ENCODE data around the gene KLF1.
A peak's percentile ranks its signal among the peaks of the same experiment; 100 is the strongest.

The KLF1 gene

DNA sequence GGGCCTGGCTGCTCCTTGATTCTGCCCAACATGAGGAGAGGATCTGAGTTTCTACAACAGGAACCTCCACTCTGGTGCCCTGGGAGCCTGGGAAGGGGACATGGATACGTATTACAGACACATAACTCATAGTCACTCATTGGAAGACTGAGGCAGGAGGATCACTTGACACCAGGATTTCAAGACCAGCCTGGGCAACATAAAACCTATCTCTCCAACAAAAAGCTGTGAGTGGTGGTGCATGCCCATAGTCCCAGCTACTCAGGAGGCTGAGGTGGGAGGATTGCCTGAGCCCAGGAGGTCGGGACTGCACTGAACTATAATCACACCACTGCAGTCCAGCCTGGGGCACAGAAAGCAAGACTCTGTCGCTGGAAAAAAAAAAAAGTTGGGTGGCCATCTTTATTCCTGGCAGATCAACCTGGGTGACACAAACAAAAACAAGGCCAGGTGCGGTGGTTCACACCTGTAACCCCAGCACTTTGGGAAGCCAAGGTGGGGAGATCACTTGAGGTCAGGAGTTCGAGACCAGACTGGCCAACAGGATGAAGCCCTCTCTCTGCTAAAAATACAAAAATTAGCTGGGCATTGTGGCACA, 1.1 kb upstream of the KLF1 start:
- no peak overlapping the region for H3K4me3 ChIP-seq (ENCODE audit: low read length)
- no peak for DNase-seq (ENCODE audit: low read depth)
- TF ChIP-seq, protein P1, sequence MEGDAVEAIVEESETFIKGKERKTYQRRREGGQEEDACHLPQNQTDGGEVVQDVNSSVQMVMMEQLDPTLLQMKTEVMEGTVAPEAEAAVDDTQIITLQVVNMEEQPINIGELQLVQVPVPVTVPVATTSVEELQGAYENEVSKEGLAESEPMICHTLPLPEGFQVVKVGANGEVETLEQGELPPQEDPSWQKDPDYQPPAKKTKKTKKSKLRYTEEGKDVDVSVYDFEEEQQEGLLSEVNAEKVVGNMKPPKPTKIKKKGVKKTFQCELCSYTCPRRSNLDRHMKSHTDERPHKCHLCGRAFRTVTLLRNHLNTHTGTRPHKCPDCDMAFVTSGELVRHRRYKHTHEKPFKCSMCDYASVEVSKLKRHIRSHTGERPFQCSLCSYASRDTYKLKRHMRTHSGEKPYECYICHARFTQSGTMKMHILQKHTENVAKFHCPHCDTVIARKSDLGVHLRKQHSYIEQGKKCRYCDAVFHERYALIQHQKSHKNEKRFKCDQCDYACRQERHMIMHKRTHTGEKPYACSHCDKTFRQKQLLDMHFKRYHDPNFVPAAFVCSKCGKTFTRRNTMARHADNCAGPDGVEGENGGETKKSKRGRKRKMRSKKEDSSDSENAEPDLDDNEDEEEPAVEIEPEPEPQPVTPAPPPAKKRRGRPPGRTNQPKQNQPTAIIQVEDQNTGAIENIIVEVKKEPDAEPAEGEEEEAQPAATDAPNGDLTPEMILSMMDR (conservative IDR thresholded peaks at IDR 0.05; ENCODE audit: low read depth, low read length) = no peak

DNA sequence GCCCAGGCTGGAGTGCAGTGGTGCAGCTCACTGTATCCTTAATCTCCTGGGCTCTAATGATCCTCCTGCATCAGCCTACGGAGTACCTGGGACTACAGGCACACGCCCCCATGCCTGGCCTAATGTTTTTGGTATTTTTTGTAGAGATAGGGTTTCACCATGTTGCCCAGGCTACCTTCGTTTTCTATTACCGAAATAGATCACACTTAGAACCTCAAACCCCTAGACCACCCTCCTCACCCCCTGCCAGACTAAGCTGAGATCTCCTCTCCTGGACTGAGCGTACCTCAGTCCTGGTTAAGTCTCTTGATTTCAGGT, 391 bp downstream of the KLF1 start:
- DNase-seq (ENCODE audit: low read depth) = no peak
- TF ChIP-seq, protein P1 (conservative IDR thresholded peaks at IDR 0.05; ENCODE audit: low read depth, low read length) = no peak
- H3K4me3 ChIP-seq (ENCODE audit: low read length) = no peak overlapping the region

DNA sequence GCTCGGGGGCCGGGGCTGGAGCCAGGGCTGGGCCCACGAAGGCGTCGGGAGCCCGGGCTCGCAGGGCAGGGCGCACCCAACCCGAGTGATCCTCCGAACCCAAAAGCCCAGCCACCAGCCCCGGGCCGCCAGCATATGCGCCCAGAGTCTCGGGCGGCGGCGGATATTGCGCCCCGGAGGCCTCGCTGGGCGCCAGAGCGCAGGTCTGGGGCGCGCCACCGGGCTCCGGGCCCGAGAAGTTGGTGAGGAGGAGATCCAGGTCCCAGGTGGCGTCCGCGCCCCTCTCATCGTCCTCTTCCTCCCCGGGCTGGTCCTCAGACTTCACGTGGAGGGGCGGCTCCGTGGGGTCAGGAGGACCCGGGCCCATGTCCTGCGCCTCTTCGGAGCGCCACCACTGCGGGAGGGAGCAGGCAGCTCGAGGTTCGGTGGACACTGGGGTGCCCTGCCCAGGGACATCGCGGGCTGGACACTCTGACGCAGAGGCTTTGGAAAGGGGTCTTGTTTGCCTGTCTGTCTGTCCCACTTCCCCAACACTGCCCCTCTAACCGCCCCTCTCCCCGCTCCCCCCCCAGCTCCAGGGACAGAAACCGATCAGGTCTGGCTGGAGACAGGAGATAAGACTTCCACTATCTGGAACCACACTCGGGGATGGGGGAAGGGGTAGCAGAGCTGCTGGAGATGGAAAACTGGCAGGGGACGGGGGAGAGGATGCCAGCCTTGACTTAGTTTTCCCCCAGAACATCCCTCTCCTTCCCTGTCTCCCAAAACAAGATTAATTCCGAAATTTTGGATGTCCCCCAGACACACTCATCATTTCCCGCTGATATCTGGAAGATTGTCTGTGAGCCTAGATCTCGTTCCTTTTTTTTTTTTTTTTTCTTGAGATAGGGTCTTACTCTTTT, 1.0 kb downstream of the KLF1 start:
- H3K4me3 ChIP-seq (ENCODE audit: low read length) = no peak overlapping the region
- no peak for DNase-seq (ENCODE audit: low read depth)
- TF ChIP-seq, protein P1 (conservative IDR thresholded peaks at IDR 0.05; ENCODE audit: low read depth, low read length) = no peak

DNA sequence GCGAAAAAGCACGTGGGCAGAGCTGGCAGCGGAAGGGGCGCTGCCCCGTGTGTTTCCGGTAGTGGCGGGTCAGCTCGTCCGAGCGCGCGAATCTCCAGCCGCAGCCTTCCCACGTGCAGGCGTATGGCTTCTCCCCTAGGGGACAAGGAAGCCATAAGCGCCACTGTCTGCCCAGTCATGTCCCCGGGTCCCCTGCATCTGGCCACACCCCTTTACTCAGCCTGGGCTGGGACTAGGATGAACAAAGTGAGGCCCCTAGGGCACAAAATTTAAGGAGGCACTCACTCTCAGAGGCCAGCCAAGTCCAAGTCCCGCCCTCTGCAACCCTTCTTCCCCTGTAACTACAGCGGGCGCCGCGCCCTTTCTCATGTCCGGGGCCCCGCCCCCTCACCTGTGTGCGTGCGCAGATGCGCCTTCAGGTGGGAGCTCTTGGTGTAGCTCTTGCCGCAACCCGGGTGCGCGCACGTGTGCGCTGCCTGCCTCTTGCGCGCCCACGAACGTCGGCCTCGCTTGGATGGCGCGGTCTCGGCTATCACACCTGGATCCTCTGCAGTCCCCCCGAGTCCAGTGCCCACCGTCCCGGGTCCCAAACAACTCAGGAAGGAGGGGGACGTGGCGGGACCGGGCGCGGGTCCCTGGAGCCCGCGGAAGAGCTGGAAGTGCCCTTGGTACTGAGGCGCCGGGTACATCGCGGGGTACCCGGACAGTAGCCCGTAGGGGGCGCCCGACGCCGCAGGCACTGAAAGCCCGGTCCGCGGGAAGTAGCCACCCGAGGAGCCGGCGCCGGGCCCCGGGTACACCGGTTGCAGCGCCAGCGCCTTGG, 1.9 kb downstream of the KLF1 start:
- no peak for DNase-seq (ENCODE audit: low read depth)
- TF ChIP-seq, protein P1 (conservative IDR thresholded peaks at IDR 0.05; ENCODE audit: low read depth, low read length) = peak; percentile 63
- peak overlapping the region; percentile 26 for H3K4me3 ChIP-seq (ENCODE audit: low read length)

DNA sequence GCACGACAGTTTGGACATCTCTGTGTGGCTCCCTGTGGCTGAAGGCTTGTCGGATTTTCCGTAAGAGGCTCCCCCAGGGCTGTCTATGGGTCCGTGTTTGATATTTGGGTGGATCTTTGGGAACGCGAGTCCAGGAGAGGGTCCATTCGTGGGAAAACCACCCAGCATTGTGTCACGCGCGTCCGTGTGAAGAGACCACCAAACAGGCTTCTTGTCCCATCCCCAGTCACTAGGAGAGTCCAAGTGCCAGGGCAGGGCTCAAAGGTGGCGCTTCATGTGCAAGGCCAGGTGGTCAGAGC, 2.4 kb downstream of the KLF1 start:
- TF ChIP-seq, protein P1 (conservative IDR thresholded peaks at IDR 0.05; ENCODE audit: low read depth, low read length) = no peak
- no peak for DNase-seq (ENCODE audit: low read depth)
- no peak overlapping the region for H3K4me3 ChIP-seq (ENCODE audit: low read length)

DNA sequence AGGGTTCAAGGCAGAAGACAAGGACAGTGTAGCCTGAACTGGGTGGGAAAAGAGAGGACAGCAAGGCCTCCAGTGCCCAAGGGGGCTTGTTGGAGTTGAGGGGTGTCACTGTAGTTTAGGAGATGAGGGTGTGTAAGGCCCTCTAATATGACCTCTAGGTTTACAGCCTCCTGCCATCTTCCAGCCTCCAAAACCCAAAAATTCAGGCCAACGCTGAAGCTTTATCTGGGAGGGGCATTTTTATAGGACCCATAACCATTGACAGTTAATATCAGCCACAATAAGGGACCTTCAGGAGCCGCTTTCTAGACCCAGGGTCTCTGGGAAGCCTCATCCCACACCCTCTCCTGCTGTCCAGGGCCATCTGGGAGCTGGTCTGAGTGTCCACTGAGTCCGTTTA, 2.8 kb downstream of the KLF1 start:
- no peak for DNase-seq (ENCODE audit: low read depth)
- TF ChIP-seq, protein P1 (conservative IDR thresholded peaks at IDR 0.05; ENCODE audit: low read depth, low read length) = no peak
- H3K4me3 ChIP-seq (ENCODE audit: low read length) = no peak overlapping the region

Measured in retinal pigment epithelial cell (primary cell).